Spleen (tissue), 11 donors: ENCODE results near the gene FGF21. TPM values are rescaled to one million over a fixed set of nuclear protein-coding genes. Genes with fewer than 3 reads are reported as not detected.

Experiments
- DNase-seq: peaks from one replicate; pipeline ENCODE4 v3.0.0-alpha.2; 2020
- H3K27ac ChIP-seq, 8 donors: fragments of 200-600 bp; sonication (generic) in 7 of 8; 1 replicate in 4 of 8; 2 replicates in 4 of 8; pipeline versions ENCODE4 v1.5.0 to v1.8.0; 2016 to 2021; ENCODE audit warnings: inconsistent platforms in 4 of 8, mild to moderate bottlenecking in 4 of 8, moderate library complexity in 1 of 8
- H3K27me3 ChIP-seq, 7 donors: fragments of 200-600 bp; sonication (generic) in 6 of 7; replicated peaks in 1 of 7; 1 replicate in 4 of 7; 2 replicates in 3 of 7; pipeline versions ENCODE4 v1.5.0 to v1.8.0; 2016 to 2021; ENCODE audit warnings: inconsistent platforms in 3 of 7, mild to moderate bottlenecking in 1 of 7
- H3K36me3 ChIP-seq, 6 donors: fragments of 200-600 bp; sonication (generic) in 5 of 6; 1 replicate in 4 of 6; 2 replicates in 2 of 6; pipeline versions ENCODE4 v1.5.0 to v1.8.0; 2016 to 2021; ENCODE audit warnings: inconsistent platforms in 2 of 6
- H3K4me1 ChIP-seq, 6 donors: fragments of 200-600 bp; sonication (generic) in 5 of 6; 1 replicate in 3 of 6; 2 replicates in 3 of 6; pipeline versions ENCODE4 v1.5.0 to v1.8.0; 2016 to 2021; ENCODE audit warnings: inconsistent platforms in 3 of 6
- H3K4me3 ChIP-seq, 8 donors: fragments of 200-600 bp; sonication (generic) in 7 of 8; 1 replicate in 4 of 8; 2 replicates in 4 of 8; pipeline versions ENCODE4 v1.5.0 to v1.8.0; 2016 to 2021; ENCODE audit warnings: inconsistent platforms in 4 of 8, mild to moderate bottlenecking in 4 of 8, moderate library complexity in 2 of 8
- H3K9me3 ChIP-seq, 8 donors: fragments of 200-600 bp; sonication (generic) in 7 of 8; 1 replicate in 4 of 8; 2 replicates in 4 of 8; pipeline versions ENCODE4 v1.5.0 to v1.8.0; 2016 to 2021; ENCODE audit warnings: inconsistent platforms in 4 of 8
- CTCF ChIP-seq, 11 experiments: fragments of 200-600 bp in 7 of 11; fragments of 450-650 bp in 4 of 11; sonication (generic) in 4 of 11; IDR thresholded peaks in 8 of 11; conservative IDR thresholded peaks in 3 of 11; 1 replicate in 7 of 11; 2 replicates in 4 of 11; pipeline versions ENCODE4 v1.4.0 to v1.8.0; 2016 to 2021; ENCODE audit warnings: antibody characterized with exemption in 11 of 11, inconsistent platforms in 4 of 11, mild to moderate bottlenecking in 1 of 11
- POLR2A ChIP-seq, 3 donors: fragments of 450-650 bp; IDR thresholded peaks; one replicate each; pipeline ENCODE4 v1.5.1; 2017; ENCODE audit warnings: antibody characterized with exemption in 3 of 3, mild to moderate bottlenecking in 1 of 3
- POLR2AphosphoS5 ChIP-seq, 3 donors: sonication (generic); formaldehyde crosslinking; IDR thresholded peaks; one replicate each; pipeline ENCODE4 v1.5.1; 2017; ENCODE audit warnings: antibody characterized with exemption in 3 of 3
- WGBS, 5 donors: extraction: QIAGEN DNeasy Blood & Tissue Kit in 3 of 5; methylation state at CpG; one replicate each; pipeline versions ENCODE4 v1.1.5 to v1.1.7; 2013 to 2018; 5-methylcytosine and 5-hydroxymethylcytosine counted together
- intact Hi-C: fragments of 100-400 bp; cut with DNase I; formaldehyde crosslinking; loops from one replicate; pipeline ENCODE4 v1.15.0; 2023; ENCODE audit warnings: low total_unique reads
- polyA plus RNA-seq, 3 donors: library from polyadenylated mRNA; stranded (reverse); fragments of 200-250 nt; gene quantifications; one replicate each; pipeline ENCODE4 v1.2.1, GENCODE V29; 2013
- total RNA-seq, 7 donors: library from RNA; depleted of rRNA in 3 of 7; stranded (reverse); fragments of >200 nt in 3 of 7; fragmentation: NEBNext Ultra II Directional in 4 of 7; extraction: Animal tissue kit (Norgen Biotek cat#: 25700) in 4 of 7; gene quantifications; one replicate each; pipeline versions ENCODE4 v1.1.0 to v1.2.1, GENCODE V29; 2016 to 2021
- donor health status: healthy with polysubstance abuse.
- donor health status: DM: no; HTN: no; CAD: no; lungs with moderate emphysema.
- donor health status: DM: no; HTN: no; CAD: no.
- donor health status: Bipolar disorder and iron deficiency.
- donor health status: healthy.
- donor health status: DM: no; HTN: no; CAD: no.
- donor health status: DM: yes; HTN: yes; CAD: no.

FGF21 gene
- total and polyA plus RNA-seq, 10 donors: not detected

- Histone ChIP-seq H3K4me1 (peaks cover 16 to 53% (median 35%) of the 10 kb centered on the region in 6 donors), H3K27ac (peak overlapping the region; percentile 35 to 88 (median 86)), H3K4me3 (peak overlapping the region; percentile 45 to 78 (median 66)), H3K9me3 (peaks cover 0 to 5% (median 0%) of the 10 kb centered on the region in 8 donors), H3K27me3 (no peaks in the 10 kb centered on the region), H3K36me3 (no peaks in the 10 kb centered on the region)
- intact Hi-C loops: no loop called here
- 14 to 22% (median 16%) methylated on average over 16 to 25 of the region's 25 CpGs for WGBS, 5 donors
- TF ChIP-seq CTCF (IDR thresholded peaks at IDR 0.05 in 8 of 11, conservative IDR thresholded peaks at IDR 0.05 in 3 of 11): peak in 1 of 11 experiments; percentile 12
- no peak for TF ChIP-seq POLR2AphosphoS5 (IDR thresholded peaks at IDR 0.05)
- TF ChIP-seq POLR2A (IDR thresholded peaks at IDR 0.05): no peak
- peak; percentile 81 for DNase-seq
Observed at GRCh38 chr19:48713041-48713863, 42.1 kb upstream of the FGF21 start.

- DNase-seq: peak; percentile 97
- Histone ChIP-seq H3K4me3 (peak overlapping the region; percentile 45 to 78 (median 66)), H3K9me3 (peaks cover 0 to 5% (median 0%) of the 10 kb centered on the region in 8 donors), H3K36me3 (no peaks in the 10 kb centered on the region), H3K27me3 (no peaks in the 10 kb centered on the region), H3K4me1 (peaks cover 16 to 62% (median 39%) of the 10 kb centered on the region in 6 donors), H3K27ac (peak overlapping the region; percentile 55 to 88 (median 86))
- 0 to 1% (median 1%) methylated on average over 30 to 67 of the region's 67 CpGs for WGBS, 5 donors
- TF ChIP-seq POLR2AphosphoS5 (IDR thresholded peaks at IDR 0.05) (peak; percentile 67 to 82 (median 79)), CTCF (IDR thresholded peaks at IDR 0.05 in 8 of 11, conservative IDR thresholded peaks at IDR 0.05 in 3 of 11) (peak in 3 of 11 experiments; percentile 5 to 39 (median 17)), POLR2A (IDR thresholded peaks at IDR 0.05) (no peak)
- intact Hi-C loops: no loop called here
Observed at GRCh38 chr19:48713864-48714755, 41.2 kb upstream of the FGF21 start.

- H3K27me3 ChIP-seq: no peaks in the 10 kb centered on the region
- peak overlapping the region; percentile 25 to 78 (median 66) for H3K4me3 ChIP-seq
- peaks cover 0 to 5% (median 0%) of the 10 kb centered on the region in 8 donors for H3K9me3 ChIP-seq
- 55 to 64% (median 59%) methylated on average over 25 to 26 of the region's 26 CpGs for WGBS, 5 donors
- DNase-seq: no peak
- peak overlapping the region; percentile 55 to 88 (median 86) for H3K27ac ChIP-seq
- H3K4me1 ChIP-seq: peaks cover 16 to 71% (median 44%) of the 10 kb centered on the region in 6 donors
- H3K36me3 ChIP-seq: no peaks in the 10 kb centered on the region
- intact Hi-C loops: no loop called here
- TF ChIP-seq POLR2A (IDR thresholded peaks at IDR 0.05): no peak
- TF ChIP-seq POLR2AphosphoS5 (IDR thresholded peaks at IDR 0.05): no peak
- no peak for TF ChIP-seq CTCF (IDR thresholded peaks at IDR 0.05 in 8 of 11, conservative IDR thresholded peaks at IDR 0.05 in 3 of 11)
Observed at GRCh38 chr19:48714759-48715675, 40.3 kb upstream of the FGF21 start.
